OCI-LY7 (cell line): Measurements from ENCODE around the gene CNTRL. TPM values are rescaled to one million over a fixed set of nuclear protein-coding genes. Genes with fewer than 3 reads are reported as not detected.

Experiments
- BruUV-seq: library from RNA; stranded (reverse); fragments of 400-500 nt; replicated peaks from 2 replicates; lab custom pipeline; 2021; lab: Mats Ljungman, UMichigan
- CTCF ChIA-PET: fragments of 300-600 bp; sonication (Branson Sonifier 250); formaldehyde crosslinking; loops from one replicate; lab custom pipeline; 2022; ENCODE audit warnings: antibody characterized with exemption; ENCODE audit not compliant: unreplicated experiment; lab: Charles Lee
- POLR2A ChIA-PET: fragments of 300-600 bp; sonication (Branson Sonifier 250); formaldehyde crosslinking; loops from one replicate; lab custom pipeline; 2022; ENCODE audit warnings: antibody characterized with exemption; lab: Charles Lee
- DNase-seq: peaks from one replicate; pipeline ENCODE4 v3.0.0-alpha.2; 2015; ENCODE audit warnings: low spot score
- H2AFZ ChIP-seq: fragments of 200-600 bp; sonication (generic), shearing (Covaris generic); 2 replicates; pipeline ENCODE4 v1.6.1; 2014; ENCODE audit warnings: mild to moderate bottlenecking, antibody characterized with exemption, low read length, moderate library complexity
- H3K27ac ChIP-seq: fragments of 200-600 bp; sonication (generic); 2 replicates; pipeline ENCODE4 v1.5.1; 2014; ENCODE audit warnings: mixed run types, low read depth, mild to moderate bottlenecking, moderate library complexity, low read length, inconsistent platforms; ENCODE audit not compliant: poor library complexity, severe bottlenecking
- H3K36me3 ChIP-seq: fragments of 200-600 bp; sonication (generic); 2 replicates; pipeline ENCODE4 v1.6.1; 2014; ENCODE audit warnings: mild to moderate bottlenecking, antibody characterized with exemption, low read length, moderate library complexity, mixed read lengths; ENCODE audit not compliant: insufficient read depth
- H3K4me1 ChIP-seq: fragments of 200-600 bp; sonication (generic); 2 replicates; pipeline ENCODE4 v1.5.1; 2014; ENCODE audit warnings: mild to moderate bottlenecking, low read length; ENCODE audit not compliant: insufficient read depth, poor library complexity, severe bottlenecking
- H3K4me2 ChIP-seq: fragments of 200-600 bp; sonication (generic); 2 replicates; pipeline ENCODE4 v1.6.1; 2014; ENCODE audit warnings: mild to moderate bottlenecking, low read length
- H3K4me3 ChIP-seq: fragments of 200-600 bp; sonication (generic); 2 replicates; pipeline ENCODE4 v1.5.1; 2014; ENCODE audit warnings: mild to moderate bottlenecking, low read depth, low read length; ENCODE audit not compliant: poor library complexity, severe bottlenecking
- H3K79me2 ChIP-seq: fragments of 200-600 bp; sonication (generic); 2 replicates; pipeline ENCODE4 v1.6.1; 2016; ENCODE audit warnings: low read depth, mild to moderate bottlenecking, low read length, moderate library complexity, mixed read lengths; ENCODE audit not compliant: insufficient read depth
- H3K9me2 ChIP-seq: fragments of 200-600 bp; sonication (generic); 2 replicates; pipeline ENCODE4 v1.6.1; 2016; ENCODE audit warnings: mild to moderate bottlenecking, low read length, mixed read lengths; ENCODE audit not compliant: insufficient read depth
- H3K9me3 ChIP-seq: fragments of 200-600 bp; sonication (generic); 2 replicates; pipeline ENCODE4 v1.6.1; 2014; ENCODE audit warnings: mild to moderate bottlenecking, mixed run types, low read length, mixed read lengths
- H4K20me1 ChIP-seq: fragments of 200-600 bp; sonication (generic); 2 replicates; pipeline ENCODE4 v1.6.1; 2014; ENCODE audit warnings: mild to moderate bottlenecking, antibody characterized with exemption, low read length, moderate library complexity, mixed read lengths; ENCODE audit not compliant: insufficient read depth
- EZH2phosphoT487 ChIP-seq: fragments of 200-600 bp; sonication (generic); IDR thresholded peaks from 2 replicates; pipeline ENCODE4 v1.6.1; 2018; ENCODE audit warnings: low read depth, borderline replicate concordance, mild to moderate bottlenecking, mixed run types, antibody characterized with exemption, low read length, moderate library complexity, mixed read lengths
- intact Hi-C: fragments of 100-400 bp; cut with micrococcal nuclease; formaldehyde crosslinking; loops from one replicate; pipeline ENCODE4 v1.10.0; 2022; ENCODE audit not compliant: unreplicated experiment
- total RNA-seq, 2 experiments: library from RNA; depleted of rRNA in 1 of 2; stranded (reverse); fragments of >200 nt in 1 of 2; shearing (Covaris generic) in 1 of 2; gene quantifications; 2 replicates each; pipeline ENCODE4 v1.2.3, GENCODE V29; 2014 to 2022
- TF ChIP-seq, protein P1 (sequence below): fragments of 200-600 bp; sonication (generic); conservative IDR thresholded peaks from 2 replicates; pipeline ENCODE4 v1.5.1; 2014; ENCODE audit warnings: mild to moderate bottlenecking, antibody characterized with exemption, low read length, moderate library complexity, mixed read lengths

The CNTRL gene
- total RNA-seq, 2 experiments from 2014 or later: 81.4 to 113 TPM

GRCh38 chr9:121156263-121156731 is 81.5 kb downstream of the CNTRL start:
- H3K36me3 ChIP-seq: peaks cover 88% of the 10 kb centered on the region
- H3K9me2 ChIP-seq: no peaks in the 10 kb centered on the region
- H3K4me3 ChIP-seq: peak overlapping the region; percentile 56
- peak overlapping the region; percentile 91 for H3K4me2 ChIP-seq
- H3K27ac ChIP-seq: peak overlapping the region; percentile 95
- H4K20me1 ChIP-seq: no peaks in the 10 kb centered on the region
- H3K79me2 ChIP-seq: peaks cover 19% of the 10 kb centered on the region; the same call in 1 of the 2 replicates
- no peaks in the 10 kb centered on the region for H3K9me3 ChIP-seq
- DNase-seq: peak; percentile 78
- ChIA-PET POLR2A (interaction anchor here (0.6 to 1.8 kb wide), 6 partner anchors 9 to 81 kb away, joined by 3 to 9 read pairs (median 4); partner anchors contain the start of gene CNTRL), CTCF (interaction anchor here (0.9 kb wide), 1 partner anchor 170 kb away, joined by 3 read pairs; no protein-coding TSS in a partner anchor)
- H3K4me1 ChIP-seq: peaks cover 84% of the 10 kb centered on the region
- intact Hi-C loops: loop anchor here (10.0 kb wide), 1 partner anchor 171 kb away; no protein-coding TSS in a partner anchor
- TF ChIP-seq, protein P1, sequence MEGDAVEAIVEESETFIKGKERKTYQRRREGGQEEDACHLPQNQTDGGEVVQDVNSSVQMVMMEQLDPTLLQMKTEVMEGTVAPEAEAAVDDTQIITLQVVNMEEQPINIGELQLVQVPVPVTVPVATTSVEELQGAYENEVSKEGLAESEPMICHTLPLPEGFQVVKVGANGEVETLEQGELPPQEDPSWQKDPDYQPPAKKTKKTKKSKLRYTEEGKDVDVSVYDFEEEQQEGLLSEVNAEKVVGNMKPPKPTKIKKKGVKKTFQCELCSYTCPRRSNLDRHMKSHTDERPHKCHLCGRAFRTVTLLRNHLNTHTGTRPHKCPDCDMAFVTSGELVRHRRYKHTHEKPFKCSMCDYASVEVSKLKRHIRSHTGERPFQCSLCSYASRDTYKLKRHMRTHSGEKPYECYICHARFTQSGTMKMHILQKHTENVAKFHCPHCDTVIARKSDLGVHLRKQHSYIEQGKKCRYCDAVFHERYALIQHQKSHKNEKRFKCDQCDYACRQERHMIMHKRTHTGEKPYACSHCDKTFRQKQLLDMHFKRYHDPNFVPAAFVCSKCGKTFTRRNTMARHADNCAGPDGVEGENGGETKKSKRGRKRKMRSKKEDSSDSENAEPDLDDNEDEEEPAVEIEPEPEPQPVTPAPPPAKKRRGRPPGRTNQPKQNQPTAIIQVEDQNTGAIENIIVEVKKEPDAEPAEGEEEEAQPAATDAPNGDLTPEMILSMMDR: no peak
- no peak for TF ChIP-seq EZH2phosphoT487
- no peak overlapping the region for H2AFZ ChIP-seq
- BruUV-seq: no TSS peak

GRCh38 chr9:121157939-121158338 is 83.2 kb downstream of the CNTRL start:
- TF ChIP-seq, protein P1: no peak
- TF ChIP-seq EZH2phosphoT487: no peak
- H3K36me3 ChIP-seq: peaks cover 89% of the 10 kb centered on the region
- H3K9me2 ChIP-seq: no peaks in the 10 kb centered on the region
- peak overlapping the region; percentile 95 for H3K27ac ChIP-seq
- H2AFZ ChIP-seq: no peak overlapping the region
- H3K79me2 ChIP-seq: peaks cover 23% of the 10 kb centered on the region; the same call in 1 of the 2 replicates
- H3K9me3 ChIP-seq: no peaks in the 10 kb centered on the region
- no peak overlapping the region for H3K4me3 ChIP-seq
- no TSS peak for BruUV-seq
- intact Hi-C loops: loop anchor here (10.0 kb wide), 1 partner anchor 173 kb away; no protein-coding TSS in a partner anchor
- H4K20me1 ChIP-seq: no peaks in the 10 kb centered on the region
- peak overlapping the region; percentile 91 for H3K4me2 ChIP-seq
- ChIA-PET CTCF (interaction anchor here (1.2 kb wide), 1 partner anchor 14 kb away, joined by 4 read pairs; no protein-coding TSS in a partner anchor), POLR2A (interaction anchor here (0.5 to 1.3 kb wide), 4 partner anchors 13 to 249 kb away, joined by 3 to 4 read pairs (median 3); no protein-coding TSS in a partner anchor)
- peaks cover 80% of the 10 kb centered on the region for H3K4me1 ChIP-seq
- DNase-seq: no peak

- peaks cover 68% of the 10 kb centered on the region for H3K4me1 ChIP-seq
- H3K36me3 ChIP-seq: peaks cover 88% of the 10 kb centered on the region
- intact Hi-C loops: no loop called here
- H3K27ac ChIP-seq: peak overlapping the region; percentile 95
- H3K4me2 ChIP-seq: peak overlapping the region; percentile 50
- BruUV-seq: no TSS peak
- POLR2A ChIA-PET: interaction anchor here (0.7 to 0.8 kb wide), 2 partner anchors 10 to 48 kb away, joined by 3 to 4 read pairs; no protein-coding TSS in a partner anchor
- TF ChIP-seq EZH2phosphoT487: no peak
- TF ChIP-seq, protein P1: no peak
- H4K20me1 ChIP-seq: no peaks in the 10 kb centered on the region
- H3K79me2 ChIP-seq: peaks cover 23% of the 10 kb centered on the region; the same call in 1 of the 2 replicates
- H3K9me2 ChIP-seq: no peaks in the 10 kb centered on the region
- peak overlapping the region; percentile 30 for H3K4me3 ChIP-seq
- DNase-seq: peak; percentile 67
- CTCF ChIA-PET: no interaction called here
- no peaks in the 10 kb centered on the region for H3K9me3 ChIP-seq
- H2AFZ ChIP-seq: 0 out of 2 replicates have a peak overlapping the region, but pooled peaks have one; percentile 7
Measured at GRCh38 chr9:121160025-121160424, 85.3 kb downstream of the CNTRL start.
